Smooth muscle cell of trachea (primary cell): Measurements from ENCODE around the gene POLR3E. TPM values are rescaled to one million over a fixed set of nuclear protein-coding genes. Genes with fewer than 3 reads are reported as not detected.

Source experiments
- total RNA-seq: library from RNA; depleted of rRNA; stranded (reverse); fragments of >200 nt; gene quantifications from 2 replicates; pipeline ENCODE4 v1.2.1, GENCODE V29; 2014

POLR3E gene
- total RNA-seq: 21.5 and 35.2 TPM in 2 replicates

GRCh38 chr16:22297114-22297870 is at the start of gene POLR3E:
POLR3E (plus strand) TSS chr16:22297409; CDS start chr16:22302969, 5,560 bp downstream.

GRCh38 chr16:22374311-22375116 is 77.3 kb downstream of the POLR3E start, which contains the start of gene CDR2:
CDR2 (minus strand) TSS chr16:22374619; CDS start chr16:22374309, 310 bp downstream.

Other genes starting within 250 kb of the POLR3E start
- not detected in 2 replicates for gene VWA3A, start 204.9 kb upstream of the POLR3E start, total RNA-seq
- not detected in 2 replicates for gene SDR42E2, start 134.9 kb upstream of the POLR3E start, total RNA-seq
- gene EEF2K, start 91.1 kb upstream of the POLR3E start, total RNA-seq: 34.2 and 35.3 TPM in 2 replicates
- 34.9 and 38.7 TPM in 2 replicates for gene CDR2, start 77.2 kb downstream of the POLR3E start, total RNA-seq
- 76.7 and 121 TPM in 2 replicates for gene NPIPB5, start 213.5 kb downstream of the POLR3E start, total RNA-seq